H1 (cell line): ENCODE data around the gene NRSN1. TPM values are rescaled to one million over a fixed set of nuclear protein-coding genes. Genes with fewer than 3 reads are reported as not detected.

Experiments used
- CTCF ChIA-PET: fragments of 300-600 bp; sonication (Branson Sonifier 250); formaldehyde crosslinking; loops from one replicate; lab custom pipeline; 2021; ENCODE audit not compliant: partially characterized antibody; lab: Charles Lee
- POLR2A ChIA-PET: fragments of 300-600 bp; sonication (Branson Sonifier 250); formaldehyde crosslinking; loops from one replicate; lab custom pipeline; 2021; ENCODE audit warnings: inconsistent platforms; ENCODE audit not compliant: partially characterized antibody; lab: Charles Lee
- DNase-seq, 2 experiments: peaks; one replicate each; pipeline versions ENCODE4 v3.0.0 to v3.0.0-alpha.2; 2010 to 2022; ENCODE audit warnings: low spot score in 2 of 2, low read depth in 1 of 2, mixed read lengths in 1 of 2
- FAIRE-seq: peaks from 2 replicates; lab custom pipeline; 2011; peaks lifted over from hg19 to GRCh38; lab: Jason Lieb, UNC
- H2AFZ ChIP-seq: 2 replicates; pipeline ENCODE4 v1.8.1; 2012; ENCODE audit warnings: low read length, inconsistent platforms
- H2AK5ac ChIP-seq: 2 replicates; pipeline ENCODE4 v1.6.1; 2013; ENCODE audit warnings: low read depth, low read length
- H2BK120ac ChIP-seq: replicated peaks from 2 replicates; pipeline ENCODE3; 2013; ENCODE audit warnings: low read depth, low read length, inconsistent platforms
- H2BK12ac ChIP-seq: 2 replicates; pipeline ENCODE4 v1.6.1; 2013; ENCODE audit warnings: low read depth, low read length
- H2BK15ac ChIP-seq: 2 replicates; pipeline ENCODE4 v1.6.1; 2013; ENCODE audit warnings: low read length
- H2BK20ac ChIP-seq: 2 replicates; pipeline ENCODE4 v1.6.1; 2013; ENCODE audit warnings: low read length
- H2BK5ac ChIP-seq: 2 replicates; pipeline ENCODE4 v1.6.1; 2013; ENCODE audit warnings: low read depth, low read length
- H3K14ac ChIP-seq: 2 replicates; pipeline ENCODE4 v1.6.1; 2013; ENCODE audit warnings: inconsistent platforms; ENCODE audit not compliant: insufficient read length
- H3K18ac ChIP-seq: 2 replicates; pipeline ENCODE4 v1.6.1; 2013; ENCODE audit warnings: low read length; ENCODE audit errors: extremely low read depth
- H3K23ac ChIP-seq: 2 replicates; pipeline ENCODE4 v1.6.1; 2013; ENCODE audit warnings: inconsistent platforms; ENCODE audit not compliant: insufficient read length
- H3K23me2 ChIP-seq: 2 replicates; pipeline ENCODE4 v1.6.1; 2013; ENCODE audit warnings: low read depth, low read length
- H3K27ac ChIP-seq: 2 replicates; pipeline ENCODE4 v1.6.1; 2011; ENCODE audit warnings: low read depth, low read length, inconsistent platforms
- H3K27me3 ChIP-seq, 4 experiments: replicated peaks in 1 of 4; 1 replicate in 1 of 4; 2 replicates in 3 of 4; pipeline versions ENCODE4 v1.6.1 to v1.8.1; 2011 to 2013; ENCODE audit warnings: low read length in 3 of 4, mild to moderate bottlenecking in 3 of 4, inconsistent platforms in 2 of 4, mixed read lengths in 2 of 4, moderate library complexity in 1 of 4; ENCODE audit not compliant: control insufficient read depth in 3 of 4, insufficient read depth in 3 of 4; ENCODE audit errors: extremely low read depth in 1 of 4
- H3K36me3 ChIP-seq, 4 experiments: 2 replicates each; pipeline versions ENCODE4 v1.6.1 to v1.8.1; 2011 to 2013; ENCODE audit warnings: mild to moderate bottlenecking in 4 of 4, low read length in 3 of 4, moderate library complexity in 2 of 4, control low read depth in 1 of 4, inconsistent platforms in 1 of 4; ENCODE audit not compliant: insufficient read depth in 4 of 4, control insufficient read depth in 2 of 4
- H3K4ac ChIP-seq: replicated peaks from 2 replicates; pipeline ENCODE3; 2013; ENCODE audit warnings: low read length, low read depth, mixed read lengths, inconsistent platforms; ENCODE audit not compliant: insufficient read length
- H3K4me1 ChIP-seq, 4 experiments: replicated peaks in 1 of 4; 1 replicate in 1 of 4; 2 replicates in 3 of 4; pipeline versions ENCODE4 v1.6.1 to v1.8.1; 2011 to 2013; ENCODE audit warnings: low read length in 3 of 4, inconsistent platforms in 2 of 4, mixed read lengths in 1 of 4; ENCODE audit not compliant: insufficient read depth in 4 of 4, control insufficient read depth in 3 of 4
- H3K4me2 ChIP-seq, 2 experiments: 2 replicates each; pipeline versions ENCODE4 v1.6.1 to v1.8.1; 2011 to 2013; ENCODE audit warnings: low read depth in 2 of 2, low read length in 2 of 2, control low read depth in 1 of 2, inconsistent platforms in 1 of 2, mild to moderate bottlenecking in 1 of 2; ENCODE audit not compliant: insufficient read depth in 1 of 2
- H3K4me3 ChIP-seq, 4 experiments: fragments of 200-600, 300-600 bp in 1 of 4; sonication (generic), shearing (Covaris generic), sonication (Bioruptor Twin) in 1 of 4; 2 replicates each; pipeline versions ENCODE4 v1.5.1 to v1.8.1; 2011 to 2016; ENCODE audit warnings: low read length in 4 of 4, low read depth in 3 of 4, control low read depth in 2 of 4, inconsistent platforms in 2 of 4, mild to moderate bottlenecking in 2 of 4, mixed read lengths in 1 of 4, moderate library complexity in 1 of 4; ENCODE audit not compliant: insufficient read depth in 2 of 4; ENCODE audit errors: extremely low read depth in 1 of 4
- H3K56ac ChIP-seq: replicated peaks from 2 replicates; pipeline ENCODE3; 2013; ENCODE audit warnings: low read depth, mild to moderate bottlenecking, mixed read lengths, low read length, inconsistent platforms; ENCODE audit not compliant: insufficient read length
- H3K79me1 ChIP-seq: 2 replicates; pipeline ENCODE4 v1.6.1; 2013; ENCODE audit warnings: low read depth, low read length, control low read depth
- H3K79me2 ChIP-seq, 2 experiments: 2 replicates each; pipeline versions ENCODE4 v1.6.1 to v1.8.1; 2012 to 2013; ENCODE audit warnings: low read length in 2 of 2, mild to moderate bottlenecking in 2 of 2, inconsistent platforms in 1 of 2; ENCODE audit not compliant: insufficient read depth in 2 of 2, control insufficient read depth in 1 of 2
- H3K9ac ChIP-seq, 4 experiments: replicated peaks in 1 of 4; 1 replicate in 1 of 4; 2 replicates in 3 of 4; pipeline versions ENCODE4 v1.6.1 to v1.8.1; 2011 to 2013; ENCODE audit warnings: low read depth in 3 of 4, low read length in 3 of 4, control low read depth in 2 of 4, mild to moderate bottlenecking in 2 of 4, moderate library complexity in 2 of 4, inconsistent platforms in 1 of 4; ENCODE audit errors: extremely low read depth in 1 of 4
- H3K9me3 ChIP-seq, 2 experiments: 2 replicates each; pipeline versions ENCODE4 v1.6.1 to v1.8.1; 2012 to 2013; ENCODE audit warnings: mild to moderate bottlenecking in 2 of 2, moderate library complexity in 2 of 2, control low read depth in 1 of 2, inconsistent platforms in 1 of 2, low read depth in 1 of 2, low read length in 1 of 2, mixed read lengths in 1 of 2; ENCODE audit not compliant: insufficient read depth in 2 of 2
- H4K20me1 ChIP-seq, 2 experiments: replicated peaks in 1 of 2; 2 replicates each; pipeline versions ENCODE3 to v1.8.1; 2011 to 2013; ENCODE audit warnings: inconsistent platforms in 2 of 2, low read length in 2 of 2, mild to moderate bottlenecking in 1 of 2; ENCODE audit not compliant: insufficient read depth in 2 of 2, control insufficient read depth in 1 of 2
- H4K5ac ChIP-seq: 2 replicates; pipeline ENCODE4 v1.6.1; 2013; ENCODE audit warnings: low read length, low read depth, mixed read lengths, inconsistent platforms; ENCODE audit not compliant: insufficient read length
- H4K8ac ChIP-seq: 2 replicates; pipeline ENCODE4 v1.8.0; 2013; ENCODE audit warnings: mild to moderate bottlenecking, moderate library complexity, low read length, inconsistent platforms; ENCODE audit not compliant: insufficient read depth; ENCODE audit errors: extremely low read depth
- H4K91ac ChIP-seq: replicated peaks from 2 replicates; pipeline ENCODE3; 2013; ENCODE audit warnings: low read length, mixed read lengths, inconsistent platforms; ENCODE audit not compliant: insufficient read length
- KDM1A ChIP-seq: fragments of 200-600, 300-600 bp; sonication (generic); IDR thresholded peaks from 2 replicates; pipeline ENCODE4 v1.7.1; 2016; ENCODE audit warnings: mild to moderate bottlenecking, low read length, borderline replicate concordance
- RAD21 ChIP-seq, 2 experiments: IDR thresholded peaks in 1 of 2; conservative IDR thresholded peaks in 1 of 2; 2 replicates each; pipeline ENCODE4 v1.6.1; 2011; ENCODE audit warnings: low read depth in 2 of 2, low read length in 2 of 2, improper control_type of control experiment in 1 of 2, inconsistent platforms in 1 of 2, mild to moderate bottlenecking in 1 of 2, moderate library complexity in 1 of 2
- RFX5 ChIP-seq: IDR thresholded peaks from 2 replicates; pipeline ENCODE4 v1.6.1; 2011; ENCODE audit warnings: low read depth, low read length, improper control_type of control experiment, borderline replicate concordance
- SP4 ChIP-seq: IDR thresholded peaks from 2 replicates; pipeline ENCODE4 v1.6.1; 2012; ENCODE audit warnings: low read length, inconsistent platforms
- WGBS, 2 experiments: shearing (Covaris generic) in 1 of 2; methylation state at CpG; one replicate each; pipeline versions ENCODE4 v1.1.6 to v1.1.7; 2013 to 2015; ENCODE audit warnings: low lambda C conversion rate in 2 of 2, mixed read lengths in 2 of 2, inconsistent platforms in 1 of 2, low coverage in 1 of 2, missing lambda C conversion rate in 1 of 2; ENCODE audit not compliant: insufficient replicate concordance in 2 of 2, insufficient coverage in 1 of 2, insufficient read length in 1 of 2; ENCODE audit errors: extremely low coverage in 1 of 2, missing lambda C conversion rate in 1 of 2; 5-methylcytosine and 5-hydroxymethylcytosine counted together
- polyA plus RNA-seq, 7 experiments: library from polyadenylated mRNA; depleted of rRNA in 3 of 7; stranded (reverse) in 5 of 7; unstranded in 2 of 7; fragments of >200 nt in 5 of 7; fragments of 200-250 nt in 2 of 7; gene quantifications; 1 replicate in 5 of 7; 2 replicates in 1 of 7; 4 replicates in 1 of 7; pipeline versions ENCODE4 v1.2.1 to v1.2.3, GENCODE V29; 2011 to 2013; ENCODE audit warnings: missing spikeins in 2 of 7, mixed read lengths in 2 of 7
- total RNA-seq: library from RNA; stranded (reverse); fragmentation: NEBNext Ultra II Directional; extraction: Animal tissue kit (Norgen Biotek cat#: 25700); gene quantifications from 2 replicates; pipeline ENCODE4 v1.2.1, GENCODE V29; 2021

The NRSN1 gene
- total and polyA plus RNA-seq, 2 of the 8 experiments (the other 6 are each of a cell fraction or from before 2014, with no cell fraction given): 0.15 to 0.78 TPM

GRCh38 chr6:24191346-24191745, 65.3 kb downstream of the NRSN1 start:
- Histone ChIP-seq H2BK20ac (no peak overlapping the region), H3K79me2 (no peaks in the 10 kb centered on the region), H3K27me3 (peaks cover 0 to 1% (median 0%) of the 10 kb centered on the region in 4 experiments; a peak in 1 of 7 replicates), H3K56ac (no peak overlapping the region), H4K5ac (no peak overlapping the region), H3K14ac (no peak overlapping the region), H2BK5ac (no peak overlapping the region), H3K9me3 (no peaks in the 10 kb centered on the region), H3K9ac (no peak overlapping the region), H4K91ac (no peak overlapping the region), H3K4me1 (no peaks in the 10 kb centered on the region), H3K18ac (no peak overlapping the region), H3K27ac (no peak overlapping the region), H3K4ac (no peak overlapping the region), H4K20me1 (no peaks in the 10 kb centered on the region), H3K4me2 (no peak overlapping the region), H4K8ac (no peak overlapping the region), H3K4me3 (no peak overlapping the region), H2BK120ac (no peak overlapping the region), H3K36me3 (no peaks in the 10 kb centered on the region), H2BK15ac (no peak overlapping the region), H2BK12ac (no peak overlapping the region), H3K23ac (no peak overlapping the region), H3K79me1 (no peaks in the 10 kb centered on the region), H3K23me2 (no peaks in the 10 kb centered on the region), H2AFZ (no peak overlapping the region), H2AK5ac (no peak overlapping the region)
- 48% methylated on average over 2 of the region's 2 CpGs; no CpG with 5 or more reads in 1 of the 2 experiments for WGBS, 2 experiments
- DNase-seq: no peak
- ChIA-PET POLR2A (no interaction called here), CTCF (interaction anchor here (1.3 kb wide), 1 partner anchor 92 kb away, joined by 3 read pairs; no protein-coding TSS in a partner anchor)
- TF ChIP-seq SP4 (no peak), RAD21 (IDR thresholded peaks at IDR 0.05 in 1 of 2, conservative IDR thresholded peaks at IDR 0.05 in 1 of 2; ENCODE audit: low read depth in 2 of 2, low read length in 2 of 2) (no peak), RFX5 (no peak), KDM1A (no peak)
- no peak for FAIRE-seq
